Brain microvascular endothelial cell (primary cell): ENCODE measurements around the gene ARHGEF18.

Experiments
- DNase-seq: peaks from one replicate; pipeline ENCODE4 v3.0.0-alpha.2; 2020
- H3K27ac ChIP-seq: fragments of 250-450 bp; sonication (Bioruptor Pico); 2 replicates; pipeline ENCODE4 v1.5.1; 2020; ENCODE audit warnings: mild to moderate bottlenecking, moderate library complexity
- H3K27me3 ChIP-seq: fragments of 250-450 bp; sonication (Bioruptor Pico); replicated peaks from 2 replicates; pipeline ENCODE4 v1.5.1; 2020; ENCODE audit warnings: mild to moderate bottlenecking
- H3K36me3 ChIP-seq: fragments of 250-450 bp; sonication (Bioruptor Pico); replicated peaks from 2 replicates; pipeline ENCODE4 v1.5.1; 2020; ENCODE audit warnings: mild to moderate bottlenecking
- H3K4me3 ChIP-seq: 2 replicates; pipeline ENCODE4 v1.5.1; 2011; ENCODE audit warnings: low read depth, mild to moderate bottlenecking, control low read depth, low read length, moderate library complexity
- in situ Hi-C: cut with HindIII; loops from 2 replicates; pipeline ENCODE4 v1.10.0; 2017; ENCODE audit warnings: low sequenced_read_pairs, low pct_ligation_motif_present
- TF ChIP-seq, protein P1 (sequence below): IDR thresholded peaks from 2 replicates; pipeline ENCODE4 v1.5.1; 2011; ENCODE audit warnings: low read depth, mild to moderate bottlenecking, moderate library complexity, low read length, control low read depth, inconsistent platforms; ENCODE audit errors: missing control alignments

ARHGEF18 gene

DNA sequence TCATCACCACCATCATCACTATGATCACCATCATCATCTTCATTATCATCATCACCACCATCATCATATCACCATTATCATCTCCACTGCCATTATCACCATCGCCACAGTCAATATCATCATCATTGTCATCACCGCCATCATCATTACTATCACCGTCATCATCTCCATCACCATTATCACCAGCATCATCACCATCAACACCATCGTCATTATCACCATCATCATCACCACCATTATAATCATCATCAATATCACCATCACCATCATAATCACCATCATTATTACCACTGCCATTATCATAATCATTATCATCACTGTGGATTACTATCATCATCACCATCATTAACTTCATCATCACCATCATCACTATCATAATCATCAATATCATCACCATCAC, 17.3 kb upstream of the ARHGEF18 start:
- H3K27ac ChIP-seq: no peak overlapping the region
- H3K4me3 ChIP-seq: no peak overlapping the region
- TF ChIP-seq, protein P1, sequence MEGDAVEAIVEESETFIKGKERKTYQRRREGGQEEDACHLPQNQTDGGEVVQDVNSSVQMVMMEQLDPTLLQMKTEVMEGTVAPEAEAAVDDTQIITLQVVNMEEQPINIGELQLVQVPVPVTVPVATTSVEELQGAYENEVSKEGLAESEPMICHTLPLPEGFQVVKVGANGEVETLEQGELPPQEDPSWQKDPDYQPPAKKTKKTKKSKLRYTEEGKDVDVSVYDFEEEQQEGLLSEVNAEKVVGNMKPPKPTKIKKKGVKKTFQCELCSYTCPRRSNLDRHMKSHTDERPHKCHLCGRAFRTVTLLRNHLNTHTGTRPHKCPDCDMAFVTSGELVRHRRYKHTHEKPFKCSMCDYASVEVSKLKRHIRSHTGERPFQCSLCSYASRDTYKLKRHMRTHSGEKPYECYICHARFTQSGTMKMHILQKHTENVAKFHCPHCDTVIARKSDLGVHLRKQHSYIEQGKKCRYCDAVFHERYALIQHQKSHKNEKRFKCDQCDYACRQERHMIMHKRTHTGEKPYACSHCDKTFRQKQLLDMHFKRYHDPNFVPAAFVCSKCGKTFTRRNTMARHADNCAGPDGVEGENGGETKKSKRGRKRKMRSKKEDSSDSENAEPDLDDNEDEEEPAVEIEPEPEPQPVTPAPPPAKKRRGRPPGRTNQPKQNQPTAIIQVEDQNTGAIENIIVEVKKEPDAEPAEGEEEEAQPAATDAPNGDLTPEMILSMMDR: no peak
- H3K36me3 ChIP-seq: no peaks in the 10 kb centered on the region
- H3K27me3 ChIP-seq: no peaks in the 10 kb centered on the region
- no peak for DNase-seq
- in situ Hi-C loops: no loop called here

DNA sequence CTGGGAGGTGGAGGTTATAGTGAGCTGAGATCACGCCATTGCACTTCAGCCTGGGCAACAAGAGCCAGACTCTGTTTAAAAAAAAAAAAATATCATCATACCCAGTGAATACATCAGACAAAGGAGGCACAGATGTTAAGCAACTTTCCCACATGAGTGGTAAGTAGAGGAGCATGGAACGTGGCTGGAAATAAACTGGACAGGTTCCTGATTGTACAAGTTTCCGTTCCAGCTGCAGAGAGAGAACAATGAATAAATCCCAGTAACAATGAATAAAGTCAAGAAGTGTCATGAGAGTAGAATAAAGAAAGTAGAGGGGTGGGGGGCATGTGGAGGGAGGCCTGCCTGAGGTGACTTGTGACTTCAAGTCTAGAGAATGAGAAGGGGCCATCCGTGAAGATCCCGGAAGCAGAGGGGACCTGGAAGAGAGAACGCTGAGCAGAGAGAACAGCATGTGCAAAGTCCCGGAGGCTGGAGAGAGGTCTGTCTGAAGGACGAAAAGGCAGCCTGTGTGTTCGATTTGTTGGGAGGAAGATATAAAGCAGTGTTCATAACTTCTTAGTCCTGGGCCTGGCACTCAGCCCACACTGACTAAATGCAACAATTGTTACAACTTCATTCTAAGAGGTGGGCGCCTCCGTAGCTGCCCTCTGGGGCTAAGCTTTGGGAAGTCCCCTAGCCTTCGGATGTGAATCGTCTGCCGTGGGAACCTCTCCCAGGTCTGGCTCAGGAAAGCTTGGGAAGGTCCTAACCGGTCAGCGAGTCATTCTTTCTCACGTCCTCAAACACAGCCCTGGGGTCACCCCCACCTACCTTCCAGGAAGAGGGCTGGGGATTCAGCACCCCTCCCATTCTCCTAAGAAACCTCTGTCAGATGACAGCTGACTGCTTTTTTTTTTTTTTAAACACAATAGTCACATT, 15.3 kb upstream of the ARHGEF18 start:
- Histone ChIP-seq H3K36me3 (no peaks in the 10 kb centered on the region), H3K27me3 (no peaks in the 10 kb centered on the region), H3K4me3 (no peak overlapping the region), H3K27ac (no peak overlapping the region)
- DNase-seq: no peak
- in situ Hi-C loops: no loop called here
- TF ChIP-seq, protein P1: no peak

DNA sequence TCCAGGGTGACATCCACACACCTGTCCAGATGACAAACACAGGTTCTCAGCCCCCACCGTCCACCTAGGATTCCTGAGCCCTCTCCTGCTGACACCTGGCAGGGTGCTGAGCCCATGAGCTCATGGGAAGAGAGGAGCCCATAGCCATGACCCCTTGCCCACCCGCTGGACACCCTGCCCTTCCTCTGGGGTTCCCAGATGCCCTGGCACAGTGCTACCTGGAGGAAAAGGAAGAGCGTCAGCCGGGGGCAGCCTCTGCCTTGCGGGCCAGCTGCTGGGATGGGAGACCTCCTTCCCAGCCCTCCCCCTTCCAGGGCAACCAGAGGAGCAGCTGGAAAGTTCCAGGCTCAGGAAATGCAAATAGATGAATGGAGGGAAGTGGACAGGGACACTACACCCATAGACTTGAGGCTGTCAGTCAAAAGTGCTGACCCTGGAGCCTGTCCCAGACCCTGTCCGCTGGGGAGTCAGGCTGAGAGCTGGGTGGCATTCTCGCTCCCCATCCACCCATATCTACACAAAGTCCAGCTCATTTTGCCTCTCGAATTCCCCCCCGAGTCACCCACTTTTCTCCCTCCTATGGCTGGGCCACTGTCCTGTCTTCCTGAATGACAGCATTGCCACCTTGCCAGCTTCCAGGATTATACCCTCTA, 12.3 kb upstream of the ARHGEF18 start:
- Histone ChIP-seq H3K27me3 (no peaks in the 10 kb centered on the region), H3K27ac (no peak overlapping the region), H3K36me3 (no peaks in the 10 kb centered on the region), H3K4me3 (no peak overlapping the region)
- in situ Hi-C loops: no loop called here
- no peak for DNase-seq
- TF ChIP-seq, protein P1: no peak

DNA sequence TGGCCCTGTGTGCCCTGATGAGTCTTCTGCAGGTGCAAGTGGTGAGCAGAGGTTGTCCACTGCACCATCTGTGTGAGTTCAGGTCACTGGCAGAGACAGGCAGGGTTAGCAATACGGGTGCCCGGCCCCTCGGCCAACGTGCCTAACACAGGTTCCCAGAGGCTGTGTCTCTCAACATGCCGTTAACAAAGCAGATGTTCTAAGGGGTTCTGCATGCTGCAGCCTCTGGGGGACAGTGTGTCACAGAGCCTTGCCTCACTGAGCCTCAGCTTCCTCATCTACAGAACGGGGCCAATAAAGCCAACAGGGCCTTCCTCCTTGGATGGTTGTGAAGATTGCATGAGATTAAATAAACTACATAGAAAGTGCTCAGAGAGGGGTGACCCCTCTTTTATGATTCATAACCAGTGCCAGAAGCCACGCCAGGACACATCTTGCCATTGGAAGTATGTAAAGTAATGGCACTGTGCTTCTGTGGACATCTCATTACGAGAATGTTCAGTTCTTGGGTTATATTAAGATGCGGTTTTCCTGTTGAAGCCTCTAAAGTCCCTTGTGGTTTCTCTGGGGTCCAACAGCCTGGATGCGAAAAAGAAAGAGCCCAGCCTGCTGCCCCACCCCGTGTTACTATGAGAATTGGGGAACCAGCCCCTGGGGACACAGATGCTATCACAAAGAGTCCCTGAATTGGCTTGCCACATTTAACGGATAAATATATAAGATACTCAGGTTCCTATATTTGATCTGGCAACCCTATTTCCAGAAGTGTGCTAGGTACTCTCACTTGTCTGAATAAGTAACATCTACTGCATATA, 11.2 kb upstream of the ARHGEF18 start:
- Histone ChIP-seq H3K4me3 (no peak overlapping the region), H3K27me3 (no peaks in the 10 kb centered on the region), H3K36me3 (no peaks in the 10 kb centered on the region), H3K27ac (no peak overlapping the region)
- DNase-seq: no peak
- in situ Hi-C loops: no loop called here
- TF ChIP-seq, protein P1: no peak

DNA sequence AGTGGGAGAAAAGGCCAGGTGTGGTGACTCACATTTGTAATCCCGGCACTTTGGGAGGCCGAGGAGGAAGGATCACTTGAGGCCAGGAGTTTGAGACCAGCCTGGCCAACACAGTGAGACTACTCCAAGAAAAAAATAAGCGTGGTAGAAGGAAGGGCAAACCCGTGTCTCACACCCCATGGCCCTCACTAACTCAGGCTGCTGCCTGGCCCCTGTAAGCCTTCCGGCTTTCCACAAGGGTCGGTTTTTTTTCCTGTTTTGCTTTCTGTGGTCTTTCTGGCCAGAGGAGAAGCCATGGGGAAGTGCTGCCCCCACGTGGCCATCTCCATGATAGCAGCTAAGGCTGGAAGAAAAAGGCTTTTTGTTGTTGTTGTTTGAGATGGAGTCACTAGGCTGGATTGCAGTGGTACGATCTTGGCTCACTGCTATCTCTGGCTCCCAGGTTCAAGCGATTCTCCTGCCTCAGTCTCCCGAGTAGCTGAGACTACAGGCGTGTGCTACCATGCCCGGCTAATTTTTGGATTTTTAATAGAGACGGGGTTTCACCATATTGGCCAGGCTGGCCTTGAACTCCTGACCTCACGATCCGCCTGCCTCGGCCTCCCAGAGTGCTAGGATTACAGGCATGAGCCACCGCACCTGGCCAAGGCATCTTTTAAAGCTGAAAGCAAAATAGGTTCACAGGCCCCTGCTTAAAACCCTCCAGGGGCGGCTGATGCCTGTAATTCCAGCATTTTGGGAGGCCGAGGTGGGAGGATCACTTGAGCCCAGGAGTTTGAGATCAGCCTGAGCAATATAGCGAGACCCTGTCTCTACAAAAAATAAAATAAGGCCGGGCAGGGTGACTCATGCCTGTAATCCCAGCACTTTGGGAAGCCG, 7.5 kb upstream of the ARHGEF18 start:
- DNase-seq: peak; percentile 72
- no peak overlapping the region for H3K4me3 ChIP-seq
- H3K27ac ChIP-seq: no peak overlapping the region
- in situ Hi-C loops: no loop called here
- no peaks in the 10 kb centered on the region for H3K27me3 ChIP-seq
- TF ChIP-seq, protein P1: peak; percentile 94
- no peaks in the 10 kb centered on the region for H3K36me3 ChIP-seq
